22Rv1 (cell line): ENCODE data around the gene TNN.
"Not testable (repeated sequence)": the region's sequence is repeated elsewhere in the genome, so short reads cannot be mapped to it uniquely, and the experiment has no call there.

Experiments
- ZFX ChIP-seq: fragments of 450-650 bp; IDR thresholded peaks from 2 replicates; pipeline ENCODE4 v1.6.1; 2017; ENCODE audit warnings: antibody characterized with exemption, borderline replicate concordance
- TF ChIP-seq, protein P1 (sequence below): fragments of 450-650 bp; IDR thresholded peaks from 2 replicates; pipeline ENCODE4 v1.5.1; 2017; ENCODE audit warnings: mild to moderate bottlenecking

DNA sequence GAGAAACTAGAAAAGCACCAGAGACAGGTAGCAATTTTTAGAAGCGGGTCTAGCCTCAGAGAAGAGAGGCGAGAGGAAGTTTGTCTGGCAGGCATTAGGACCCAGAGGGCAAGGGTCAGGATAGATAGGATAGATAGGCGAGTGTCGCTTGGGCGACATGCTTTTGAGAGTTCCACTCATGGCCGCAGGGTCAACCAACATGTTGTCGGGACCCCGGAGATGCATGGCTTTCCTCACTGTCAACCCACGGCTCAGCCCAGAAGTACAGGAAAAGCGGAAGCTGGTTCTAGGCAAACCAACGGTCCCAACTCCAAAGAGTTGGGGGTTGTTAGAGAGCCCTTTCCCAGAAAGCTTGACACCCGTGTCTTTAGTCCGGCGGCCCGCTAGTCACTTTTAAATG, 38.9 kb downstream of the TNN start:
- TF ChIP-seq, protein P1, sequence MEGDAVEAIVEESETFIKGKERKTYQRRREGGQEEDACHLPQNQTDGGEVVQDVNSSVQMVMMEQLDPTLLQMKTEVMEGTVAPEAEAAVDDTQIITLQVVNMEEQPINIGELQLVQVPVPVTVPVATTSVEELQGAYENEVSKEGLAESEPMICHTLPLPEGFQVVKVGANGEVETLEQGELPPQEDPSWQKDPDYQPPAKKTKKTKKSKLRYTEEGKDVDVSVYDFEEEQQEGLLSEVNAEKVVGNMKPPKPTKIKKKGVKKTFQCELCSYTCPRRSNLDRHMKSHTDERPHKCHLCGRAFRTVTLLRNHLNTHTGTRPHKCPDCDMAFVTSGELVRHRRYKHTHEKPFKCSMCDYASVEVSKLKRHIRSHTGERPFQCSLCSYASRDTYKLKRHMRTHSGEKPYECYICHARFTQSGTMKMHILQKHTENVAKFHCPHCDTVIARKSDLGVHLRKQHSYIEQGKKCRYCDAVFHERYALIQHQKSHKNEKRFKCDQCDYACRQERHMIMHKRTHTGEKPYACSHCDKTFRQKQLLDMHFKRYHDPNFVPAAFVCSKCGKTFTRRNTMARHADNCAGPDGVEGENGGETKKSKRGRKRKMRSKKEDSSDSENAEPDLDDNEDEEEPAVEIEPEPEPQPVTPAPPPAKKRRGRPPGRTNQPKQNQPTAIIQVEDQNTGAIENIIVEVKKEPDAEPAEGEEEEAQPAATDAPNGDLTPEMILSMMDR, result not testable (repeated sequence)
- TF ChIP-seq ZFX, result not testable (repeated sequence)
